Prostate gland (tissue), 2 donors: ENCODE data around the gene RCN2.

ENCODE experiments used
- POLR2A ChIP-seq: fragments of 450-650 bp; IDR thresholded peaks from one replicate; pipeline ENCODE4 v1.6.1; 2016; ENCODE audit warnings: antibody characterized with exemption, mild to moderate bottlenecking
- POLR2AphosphoS5 ChIP-seq: sonication (generic); formaldehyde crosslinking; IDR thresholded peaks from one replicate; pipeline ENCODE4 v1.6.1; 2017; ENCODE audit warnings: antibody characterized with exemption
- TF ChIP-seq, protein P1 (sequence below), 4 experiments: fragments of 200-600 bp in 2 of 4; fragments of 450-650 bp in 2 of 4; sonication (generic) in 2 of 4; IDR thresholded peaks; 1 replicate in 3 of 4; 2 replicates in 1 of 4; pipeline ENCODE4 v1.5.1; 2016 to 2019; ENCODE audit warnings: antibody characterized with exemption in 4 of 4, mild to moderate bottlenecking in 2 of 4, moderate library complexity in 2 of 4

DNA sequence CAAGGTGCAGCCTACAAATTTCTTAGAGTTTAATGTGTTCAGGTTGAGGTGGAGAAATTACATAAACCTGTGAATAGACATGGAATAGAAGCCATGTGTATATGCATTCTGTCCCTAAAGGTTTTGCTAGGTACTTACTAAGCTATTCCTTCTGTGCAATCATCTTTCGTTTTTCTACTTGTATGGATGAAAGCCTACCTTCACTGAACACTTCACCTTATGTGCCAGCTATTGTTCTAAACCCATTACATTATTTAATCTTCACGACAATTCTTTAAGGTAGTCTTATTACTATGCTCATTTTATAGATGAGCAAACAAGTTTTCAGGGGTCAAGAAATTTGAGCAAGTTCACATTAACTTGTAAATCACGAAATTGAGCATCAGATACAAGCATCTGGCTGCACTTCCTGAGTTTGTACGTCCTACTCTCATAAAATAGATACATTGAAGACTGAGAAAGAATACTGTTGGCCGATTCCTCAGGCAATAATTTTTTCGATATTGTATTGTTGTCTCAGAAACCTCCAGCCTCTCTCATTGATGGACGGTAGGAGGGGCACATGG is 635 bp upstream of the RCN2 start:
- TF ChIP-seq, protein P1, sequence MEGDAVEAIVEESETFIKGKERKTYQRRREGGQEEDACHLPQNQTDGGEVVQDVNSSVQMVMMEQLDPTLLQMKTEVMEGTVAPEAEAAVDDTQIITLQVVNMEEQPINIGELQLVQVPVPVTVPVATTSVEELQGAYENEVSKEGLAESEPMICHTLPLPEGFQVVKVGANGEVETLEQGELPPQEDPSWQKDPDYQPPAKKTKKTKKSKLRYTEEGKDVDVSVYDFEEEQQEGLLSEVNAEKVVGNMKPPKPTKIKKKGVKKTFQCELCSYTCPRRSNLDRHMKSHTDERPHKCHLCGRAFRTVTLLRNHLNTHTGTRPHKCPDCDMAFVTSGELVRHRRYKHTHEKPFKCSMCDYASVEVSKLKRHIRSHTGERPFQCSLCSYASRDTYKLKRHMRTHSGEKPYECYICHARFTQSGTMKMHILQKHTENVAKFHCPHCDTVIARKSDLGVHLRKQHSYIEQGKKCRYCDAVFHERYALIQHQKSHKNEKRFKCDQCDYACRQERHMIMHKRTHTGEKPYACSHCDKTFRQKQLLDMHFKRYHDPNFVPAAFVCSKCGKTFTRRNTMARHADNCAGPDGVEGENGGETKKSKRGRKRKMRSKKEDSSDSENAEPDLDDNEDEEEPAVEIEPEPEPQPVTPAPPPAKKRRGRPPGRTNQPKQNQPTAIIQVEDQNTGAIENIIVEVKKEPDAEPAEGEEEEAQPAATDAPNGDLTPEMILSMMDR (IDR thresholded peaks at IDR 0.05) = no peak
- TF ChIP-seq POLR2A (no peak), POLR2AphosphoS5 (no peak)
